ENCODE results near the gene PRKCZ. TPM values are rescaled to one million over a fixed set of nuclear protein-coding genes. Genes with fewer than 3 reads are reported as not detected.

The PRKCZ gene
- total RNA-seq, 1 donor: 0.72 TPM

DNA sequence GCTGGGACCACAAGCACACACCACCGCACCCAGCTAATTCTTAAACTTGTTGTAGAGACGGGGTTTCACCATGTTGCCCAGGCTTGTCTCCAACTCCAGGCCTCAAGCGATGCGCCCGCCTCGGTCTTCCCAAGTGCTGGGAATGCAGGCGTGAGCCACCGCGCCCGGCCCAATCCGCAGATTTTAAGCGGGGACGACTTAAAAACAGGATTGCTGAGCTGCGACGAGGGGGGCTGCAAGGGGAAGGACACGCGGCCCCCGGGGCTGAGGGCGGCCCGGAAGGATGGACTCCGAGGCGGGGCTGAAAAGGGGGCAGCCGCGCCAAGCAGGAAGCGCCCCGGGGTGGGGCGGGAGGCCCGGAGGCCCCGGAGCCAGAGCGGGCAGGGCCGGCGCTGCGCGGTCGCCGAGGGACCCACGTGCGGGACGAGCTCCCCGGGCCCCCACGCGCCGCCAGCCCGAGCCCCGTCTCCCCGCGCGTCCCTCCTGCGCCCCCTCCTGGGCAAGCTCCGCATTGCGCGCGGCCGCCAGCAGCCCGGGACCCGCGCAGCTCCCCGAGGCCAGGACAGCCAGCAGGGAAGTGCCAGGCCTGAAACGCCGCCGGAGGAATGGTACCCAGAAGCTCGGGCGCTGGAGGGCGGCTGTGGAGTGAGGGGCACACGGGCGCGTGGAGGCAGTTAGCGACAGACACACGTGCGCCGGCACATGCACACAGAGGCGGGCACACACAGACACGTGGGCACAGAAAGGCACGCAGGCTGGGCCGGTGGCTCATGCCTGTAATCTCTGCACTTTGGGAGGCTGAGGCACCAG, 5.5 kb upstream of the PRKCZ start:
- Histone ChIP-seq H3K4me2 (ENCODE audit: insufficient read depth, low read length) (peak overlapping the region; percentile 43), H3K27me3 (ENCODE audit: insufficient read depth, low read length) (peaks cover 19% of the 10 kb centered on the region), H3K27ac (ENCODE audit: low read depth, low read length) (no peak overlapping the region), H3K4me3 (ENCODE audit: insufficient read depth, low read length) (peak overlapping the region; percentile 37), H4K20me1 (ENCODE audit: insufficient read depth, low read length) (no peaks in the 10 kb centered on the region), H3K9me3 (ENCODE audit: low read depth, low read length) (no peaks in the 10 kb centered on the region), H3K79me2 (ENCODE audit: insufficient read depth, low read length) (no peaks in the 10 kb centered on the region), H3K4me1 (ENCODE audit: insufficient read depth, low read length) (no peaks in the 10 kb centered on the region), H2AFZ (ENCODE audit: low read length) (peak overlapping the region; percentile 65), H3K36me3 (ENCODE audit: insufficient read depth, low read length) (no peaks in the 10 kb centered on the region)
- peak; percentile 100 for DNase-seq (ENCODE audit: insufficient read length, low spot score, missing footprints)
- TF ChIP-seq, protein P1, sequence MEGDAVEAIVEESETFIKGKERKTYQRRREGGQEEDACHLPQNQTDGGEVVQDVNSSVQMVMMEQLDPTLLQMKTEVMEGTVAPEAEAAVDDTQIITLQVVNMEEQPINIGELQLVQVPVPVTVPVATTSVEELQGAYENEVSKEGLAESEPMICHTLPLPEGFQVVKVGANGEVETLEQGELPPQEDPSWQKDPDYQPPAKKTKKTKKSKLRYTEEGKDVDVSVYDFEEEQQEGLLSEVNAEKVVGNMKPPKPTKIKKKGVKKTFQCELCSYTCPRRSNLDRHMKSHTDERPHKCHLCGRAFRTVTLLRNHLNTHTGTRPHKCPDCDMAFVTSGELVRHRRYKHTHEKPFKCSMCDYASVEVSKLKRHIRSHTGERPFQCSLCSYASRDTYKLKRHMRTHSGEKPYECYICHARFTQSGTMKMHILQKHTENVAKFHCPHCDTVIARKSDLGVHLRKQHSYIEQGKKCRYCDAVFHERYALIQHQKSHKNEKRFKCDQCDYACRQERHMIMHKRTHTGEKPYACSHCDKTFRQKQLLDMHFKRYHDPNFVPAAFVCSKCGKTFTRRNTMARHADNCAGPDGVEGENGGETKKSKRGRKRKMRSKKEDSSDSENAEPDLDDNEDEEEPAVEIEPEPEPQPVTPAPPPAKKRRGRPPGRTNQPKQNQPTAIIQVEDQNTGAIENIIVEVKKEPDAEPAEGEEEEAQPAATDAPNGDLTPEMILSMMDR (IDR thresholded peaks at IDR 0.05; ENCODE audit: extremely low read depth, low read depth, low read length): peak; percentile 54

DNA sequence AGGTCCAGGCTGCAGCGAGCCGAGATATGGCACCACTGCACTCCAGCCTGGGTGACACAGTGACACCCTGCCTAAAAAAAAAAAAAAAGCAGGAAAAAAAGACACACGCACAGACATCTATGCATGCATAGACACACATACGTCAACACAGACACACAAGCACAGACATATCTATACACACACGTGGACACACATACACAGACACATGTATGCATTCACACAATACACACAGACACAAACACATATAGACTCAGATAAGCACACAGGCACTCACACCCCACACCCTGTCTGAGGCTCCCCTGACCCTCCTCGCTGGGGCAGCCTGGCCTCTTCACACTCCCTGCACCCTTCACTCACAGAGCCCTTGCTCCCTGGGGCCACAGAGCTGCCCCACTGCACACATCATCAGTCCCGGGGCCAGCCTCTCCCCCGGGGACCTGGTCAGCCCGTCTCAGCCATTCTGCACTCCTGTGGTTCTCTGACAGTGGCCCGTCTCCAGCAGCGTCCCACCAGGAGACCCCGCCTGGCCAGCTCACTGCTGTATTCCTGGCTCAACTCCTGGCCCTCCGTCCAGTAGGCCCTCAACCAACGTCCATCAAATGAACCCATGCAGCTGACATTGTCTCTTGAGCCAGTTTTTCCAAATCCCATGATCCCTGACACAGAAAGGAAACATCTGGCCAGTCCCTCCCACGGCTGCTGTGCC, 4.6 kb upstream of the PRKCZ start:
- no peak overlapping the region for H3K4me2 ChIP-seq (ENCODE audit: insufficient read depth, low read length)
- no peak overlapping the region for H3K27ac ChIP-seq (ENCODE audit: low read depth, low read length)
- no peaks in the 10 kb centered on the region for H4K20me1 ChIP-seq (ENCODE audit: insufficient read depth, low read length)
- H3K4me1 ChIP-seq (ENCODE audit: insufficient read depth, low read length): no peaks in the 10 kb centered on the region
- peaks cover 24% of the 10 kb centered on the region for H3K27me3 ChIP-seq (ENCODE audit: insufficient read depth, low read length)
- H3K4me3 ChIP-seq (ENCODE audit: insufficient read depth, low read length): no peak overlapping the region
- no peaks in the 10 kb centered on the region for H3K79me2 ChIP-seq (ENCODE audit: insufficient read depth, low read length)
- H2AFZ ChIP-seq (ENCODE audit: low read length): no peak overlapping the region
- H3K36me3 ChIP-seq (ENCODE audit: insufficient read depth, low read length): no peaks in the 10 kb centered on the region
- TF ChIP-seq, protein P1 (IDR thresholded peaks at IDR 0.05; ENCODE audit: extremely low read depth, low read depth, low read length): no peak
- no peaks in the 10 kb centered on the region for H3K9me3 ChIP-seq (ENCODE audit: low read depth, low read length)
- no peak for DNase-seq (ENCODE audit: insufficient read length, low spot score, missing footprints)

DNA sequence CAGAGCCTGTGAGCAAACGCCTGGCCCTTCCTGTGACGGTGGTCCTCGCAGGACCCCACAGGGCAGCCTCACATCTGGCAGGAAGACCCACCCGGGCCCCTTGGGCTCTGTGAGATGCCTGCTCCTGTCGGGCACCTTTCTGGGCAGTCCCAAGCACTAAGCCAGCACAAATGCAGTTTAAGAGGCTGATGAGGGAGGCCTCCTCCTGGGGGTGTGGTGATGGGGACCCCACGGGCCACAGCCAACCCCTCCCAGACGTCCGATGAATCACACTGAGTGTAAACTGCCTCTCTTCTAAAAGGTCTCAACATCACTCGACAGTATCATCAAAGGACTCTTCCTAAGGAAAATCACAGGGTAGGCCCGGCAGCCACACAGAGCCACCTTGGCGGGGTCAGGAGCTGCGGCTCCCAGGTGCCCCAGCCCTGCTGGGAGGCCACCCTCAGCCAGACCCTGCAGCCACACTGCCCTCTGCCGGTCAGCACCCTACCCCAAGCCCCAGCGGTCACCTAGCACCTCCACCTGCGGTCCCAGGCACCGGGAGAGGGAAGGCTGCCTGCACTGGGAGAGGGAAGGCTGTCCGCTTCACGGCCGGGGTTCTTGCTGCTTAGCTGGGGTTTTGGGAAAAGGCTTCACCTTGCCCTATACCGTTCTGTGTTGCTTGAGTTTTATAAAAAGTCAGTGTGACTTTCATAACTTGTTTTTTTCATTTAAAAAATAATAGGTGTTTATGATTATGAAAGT, 3.9 kb upstream of the PRKCZ start:
- Histone ChIP-seq H3K79me2 (ENCODE audit: insufficient read depth, low read length) (no peaks in the 10 kb centered on the region), H2AFZ (ENCODE audit: low read length) (no peak overlapping the region), H3K4me2 (ENCODE audit: insufficient read depth, low read length) (no peak overlapping the region), H3K27me3 (ENCODE audit: insufficient read depth, low read length) (peaks cover 31% of the 10 kb centered on the region), H3K4me1 (ENCODE audit: insufficient read depth, low read length) (no peaks in the 10 kb centered on the region), H3K9me3 (ENCODE audit: low read depth, low read length) (no peaks in the 10 kb centered on the region), H3K4me3 (ENCODE audit: insufficient read depth, low read length) (no peak overlapping the region), H4K20me1 (ENCODE audit: insufficient read depth, low read length) (no peaks in the 10 kb centered on the region), H3K36me3 (ENCODE audit: insufficient read depth, low read length) (no peaks in the 10 kb centered on the region), H3K27ac (ENCODE audit: low read depth, low read length) (no peak overlapping the region)
- TF ChIP-seq, protein P1 (IDR thresholded peaks at IDR 0.05; ENCODE audit: extremely low read depth, low read depth, low read length): peak; percentile 42
- DNase-seq (ENCODE audit: insufficient read length, low spot score, missing footprints): peak; percentile 95

Measured in osteoblast (primary cell).